PFSK-1 (cell line): ENCODE measurements around the gene THRB.

ENCODE experiments used
- FOXP2 ChIP-seq: optimal IDR thresholded peaks from 2 replicates; pipeline ENCODE3; 2011; ENCODE audit warnings: borderline replicate concordance, control low read depth, inconsistent platforms; ENCODE audit not compliant: insufficient read depth; ENCODE audit errors: extremely low read length, extremely low read depth
- POLR2AphosphoS5 ChIP-seq: IDR thresholded peaks from 2 replicates; pipeline ENCODE4 v1.6.1; 2012; ENCODE audit warnings: low read depth, mild to moderate bottlenecking, control low read depth, low read length, moderate library complexity
- REST ChIP-seq, 2 experiments: IDR thresholded peaks; 2 replicates each; pipeline versions ENCODE4 v1.6.1 to v1.8.0; 2011 to 2012; ENCODE audit warnings: low read depth in 2 of 2, low read length in 2 of 2, control low read depth in 1 of 2, inconsistent platforms in 1 of 2, mild to moderate bottlenecking in 1 of 2, moderate library complexity in 1 of 2; ENCODE audit not compliant: insufficient read depth in 1 of 2
- SIN3A ChIP-seq: IDR thresholded peaks from 2 replicates; pipeline ENCODE4 v1.6.1; 2012; ENCODE audit warnings: mild to moderate bottlenecking, low read length, moderate library complexity, borderline replicate concordance; ENCODE audit not compliant: insufficient read depth
- TAF1 ChIP-seq: IDR thresholded peaks from 2 replicates; pipeline ENCODE4 v1.6.1; 2012; ENCODE audit warnings: low read length, control low read depth, borderline replicate concordance; ENCODE audit not compliant: insufficient read depth

Gene THRB

GRCh38 chr3:24192469-24193056 lies 302.1 kb downstream of the THRB start:
- no peak for TF ChIP-seq TAF1
- TF ChIP-seq REST (IDR thresholded peaks at IDR 0.05; ENCODE audit: insufficient read depth in 1 of 2, low read depth in 2 of 2, low read length in 2 of 2), result no peak
- TF ChIP-seq FOXP2, result no peak
- no peak for TF ChIP-seq POLR2AphosphoS5

- TF ChIP-seq POLR2AphosphoS5 (no peak), SIN3A (no peak), REST (IDR thresholded peaks at IDR 0.05; ENCODE audit: insufficient read depth in 1 of 2, low read depth in 2 of 2, low read length in 2 of 2) (no peak), FOXP2 (no peak), TAF1 (no peak)
Observed at GRCh38 chr3:24191801-24192403, 302.7 kb downstream of the THRB start.

GRCh38 chr3:24190256-24190655 lies 304.4 kb downstream of the THRB start:
- TF ChIP-seq POLR2AphosphoS5, result no peak
- no peak for TF ChIP-seq FOXP2
- TF ChIP-seq REST (IDR thresholded peaks at IDR 0.05; ENCODE audit: insufficient read depth in 1 of 2, low read depth in 2 of 2, low read length in 2 of 2), result no peak
- TF ChIP-seq SIN3A, result no peak
- TF ChIP-seq TAF1, result no peak

GRCh38 chr3:24185738-24186384 lies 308.8 kb downstream of the THRB start:
- TF ChIP-seq SIN3A (no peak), TAF1 (no peak), FOXP2 (no peak), REST (IDR thresholded peaks at IDR 0.05; ENCODE audit: insufficient read depth in 1 of 2, low read depth in 2 of 2, low read length in 2 of 2) (no peak), POLR2AphosphoS5 (no peak)
